GM06990 (cell line): ENCODE results near the gene CFAP58.

ENCODE experiments used
- DNase-seq: peaks from one replicate; pipeline ENCODE4 v3.0.0-alpha.2; 2011; ENCODE audit not compliant: insufficient read length; ENCODE audit errors: extremely low read depth
- H3K27me3 ChIP-seq: replicated peaks from 2 replicates; pipeline ENCODE4 v1.6.0; 2011; ENCODE audit warnings: low read length; ENCODE audit not compliant: control insufficient read depth, insufficient read depth
- H3K36me3 ChIP-seq: 2 replicates; pipeline ENCODE4 v1.5.1; 2011; ENCODE audit warnings: low read length; ENCODE audit not compliant: control insufficient read depth, insufficient read depth
- H3K4me3 ChIP-seq: replicated peaks from 2 replicates; pipeline ENCODE4 v1.5.1; 2011; ENCODE audit warnings: low read depth, mild to moderate bottlenecking, control low read depth, low read length
- CTCF ChIP-seq: IDR thresholded peaks from 2 replicates; pipeline ENCODE4 v1.5.1; 2011; ENCODE audit warnings: low read length, control low read depth, mild to moderate bottlenecking, inconsistent platforms; ENCODE audit not compliant: insufficient read depth, poor library complexity, severe bottlenecking

Gene CFAP58

GRCh38 chr10:104336821-104337467 lies 16.7 kb upstream of the CFAP58 start:
- no peak for TF ChIP-seq CTCF
- DNase-seq = no peak

GRCh38 chr10:104337521-104337984 lies 16.1 kb upstream of the CFAP58 start:
- Histone ChIP-seq H3K4me3 (peak overlapping the region; percentile 76), H3K36me3 (no peaks in the 10 kb centered on the region), H3K27me3 (no peaks in the 10 kb centered on the region)
- DNase-seq = peak; percentile 72
- no peak for TF ChIP-seq CTCF

More at GRCh38 chr10:104336821-104337467, 16.7 kb upstream of the CFAP58 start:
- no peaks in the 10 kb centered on the region for H3K27me3 ChIP-seq
- no peaks in the 10 kb centered on the region for H3K36me3 ChIP-seq
- H3K4me3 ChIP-seq = peak overlapping the region; percentile 76

- peak; percentile 36 for TF ChIP-seq CTCF
- H3K4me3 ChIP-seq = peak within 1 kb of the TSS; percentile 76
- H3K36me3 ChIP-seq = no peaks in the 10 kb centered on the region
- peak; percentile 88 for DNase-seq
- H3K27me3 ChIP-seq = no peaks in the 10 kb centered on the region
These were observed 15.5 kb upstream of the CFAP58 start, which contains the start of gene ITPRIP for GRCh38 chr10:104337985-104338735. TSS of gene ITPRIP (minus strand) at chr10:104338465. CDS start at chr10:104316051, 22,414 bp downstream.

GRCh38 chr10:104339469-104340110 lies 14.0 kb upstream of the CFAP58 start:
- no peak for TF ChIP-seq CTCF
- Histone ChIP-seq H3K4me3 (peak overlapping the region; percentile 76; the same call in 1 of the 2 replicates), H3K36me3 (no peaks in the 10 kb centered on the region), H3K27me3 (no peaks in the 10 kb centered on the region)
- no peak for DNase-seq

GRCh38 chr10:104340111-104340526 lies 13.5 kb upstream of the CFAP58 start:
- Histone ChIP-seq H3K4me3 (no peak overlapping the region), H3K27me3 (no peaks in the 10 kb centered on the region), H3K36me3 (no peaks in the 10 kb centered on the region)
- no peak for DNase-seq
- TF ChIP-seq CTCF = no peak
